Activated T-helper 2 cell treated with anti-CD3 and anti-CD28 coated beads, Interferon-gamma antibody, Interleukin-2, Interleukin-4, amounts not matched to agents 10 μg/mL and 5 μg/mL and 100 μg/mL, durations not matched to agents 14 hours and 24 hours and 36 hours (primary cell): ENCODE data around the gene CTRB1. TPM values are rescaled to one million over a fixed set of nuclear protein-coding genes. Genes with fewer than 3 reads are reported as not detected.
"Not testable (repeated sequence)": the region's sequence is repeated elsewhere in the genome, so short reads cannot be mapped to it uniquely, and the experiment has no call there.

Experiments used
- DNase-seq: peaks from one replicate; pipeline ENCODE4 v3.0.0; 2021; ENCODE audit warnings: low spot score
- H3K27ac Mint-ChIP-seq: one replicate; pipeline ENCODE4 v1.8.0; 2021; ENCODE audit warnings: mixed read lengths
- H3K27me3 Mint-ChIP-seq: one replicate; pipeline ENCODE4 v1.8.0; 2021; ENCODE audit warnings: low read depth, mixed read lengths
- H3K36me3 Mint-ChIP-seq: one replicate; pipeline ENCODE4 v1.8.0; 2021; ENCODE audit warnings: low read depth, mixed read lengths
- H3K4me1 Mint-ChIP-seq: one replicate; pipeline ENCODE4 v1.8.0; 2021; ENCODE audit warnings: low read depth, mixed read lengths
- H3K4me3 Mint-ChIP-seq: one replicate; pipeline ENCODE4 v1.8.0; 2021; ENCODE audit warnings: low read depth, mild to moderate bottlenecking, moderate library complexity, mixed read lengths
- H3K9me3 Mint-ChIP-seq: one replicate; pipeline ENCODE4 v1.8.0; 2021; ENCODE audit warnings: mixed read lengths
- intact Hi-C: fragments of 100-400 bp; cut with micrococcal nuclease; formaldehyde crosslinking; loops from one replicate; pipeline ENCODE4 v1.15.1; 2023
- total RNA-seq: library from RNA; stranded (reverse); gene quantifications from 2 replicates; pipeline ENCODE4 v1.2.3, GENCODE V29; 2022

Gene CTRB1
- total RNA-seq, 1 donor from 2014 or later: not detected

DNA sequence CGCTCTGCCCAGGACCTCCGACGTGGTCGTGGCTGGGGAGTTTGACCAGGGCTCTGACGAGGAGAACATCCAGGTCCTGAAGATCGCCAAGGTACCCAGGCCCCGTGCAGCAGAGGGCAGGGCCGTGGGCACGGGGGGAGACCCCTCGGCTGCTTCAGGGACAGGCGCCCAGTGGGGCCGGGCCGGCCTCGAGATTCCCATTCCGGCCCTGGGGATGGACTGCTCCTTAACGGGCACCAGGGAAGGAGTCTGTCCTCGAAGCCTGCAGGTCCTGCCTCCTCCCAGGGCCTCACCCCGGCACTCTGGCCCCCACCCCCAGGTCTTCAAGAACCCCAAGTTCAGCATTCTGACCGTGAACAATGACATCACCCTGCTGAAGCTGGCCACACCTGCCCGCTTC lies 4.3 kb downstream of the CTRB1 start:
- H3K36me3 Mint-ChIP-seq, intact Hi-C loops, H3K27ac Mint-ChIP-seq, H3K9me3 Mint-ChIP-seq, H3K4me3 Mint-ChIP-seq, DNase-seq, H3K27me3 Mint-ChIP-seq, H3K4me1 Mint-ChIP-seq: not testable (repeated sequence)

DNA sequence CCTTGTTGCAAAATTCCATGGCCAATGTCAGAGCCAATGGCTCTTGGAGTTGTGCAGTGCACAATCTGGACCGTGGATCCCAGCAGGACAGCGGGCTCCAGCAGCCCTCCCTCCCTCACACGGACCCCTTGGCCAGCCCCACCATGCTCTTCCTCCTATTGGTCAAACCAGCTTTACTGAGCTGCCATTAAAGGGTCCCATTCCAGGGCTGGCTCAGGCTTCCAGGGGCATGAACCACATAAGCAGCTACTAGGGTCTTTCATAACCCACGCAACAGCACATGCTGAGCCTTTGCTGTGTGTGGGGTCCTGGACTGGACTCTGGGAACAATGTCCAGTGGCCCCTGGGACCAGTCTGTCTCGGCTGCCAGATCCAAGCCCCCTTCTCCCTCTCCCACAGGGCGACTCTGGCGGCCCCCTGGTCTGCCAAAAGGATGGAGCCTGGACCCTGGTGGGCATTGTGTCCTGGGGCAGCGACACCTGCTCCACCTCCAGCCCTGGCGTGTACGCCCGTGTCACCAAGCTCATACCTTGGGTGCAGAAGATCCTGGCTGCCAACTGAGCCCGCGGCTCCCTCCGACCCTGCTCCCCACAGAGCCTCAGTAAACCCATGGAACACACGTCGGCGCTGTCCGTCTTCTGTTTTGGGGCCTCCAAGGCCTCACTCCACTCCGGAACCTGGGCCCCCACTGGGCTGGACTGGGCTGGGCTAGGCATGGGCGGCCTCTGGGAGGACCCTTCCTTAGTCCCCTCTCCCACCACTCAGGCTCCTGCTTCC lies 5.7 kb downstream of the CTRB1 start:
- peaks cover 1% of the 10 kb centered on the region for H3K4me1 Mint-ChIP-seq
- H3K36me3 Mint-ChIP-seq: no peaks in the 10 kb centered on the region
- no peaks in the 10 kb centered on the region for H3K9me3 Mint-ChIP-seq
- no peak overlapping the region for H3K27ac Mint-ChIP-seq
- no peaks in the 10 kb centered on the region for H3K27me3 Mint-ChIP-seq
- H3K4me3 Mint-ChIP-seq: no peak overlapping the region
- DNase-seq: no peak
- intact Hi-C loops: loop anchor here (2.0 kb wide), 1 partner anchor 18 kb away; the partner anchor contains the start of gene CTRB2

DNA sequence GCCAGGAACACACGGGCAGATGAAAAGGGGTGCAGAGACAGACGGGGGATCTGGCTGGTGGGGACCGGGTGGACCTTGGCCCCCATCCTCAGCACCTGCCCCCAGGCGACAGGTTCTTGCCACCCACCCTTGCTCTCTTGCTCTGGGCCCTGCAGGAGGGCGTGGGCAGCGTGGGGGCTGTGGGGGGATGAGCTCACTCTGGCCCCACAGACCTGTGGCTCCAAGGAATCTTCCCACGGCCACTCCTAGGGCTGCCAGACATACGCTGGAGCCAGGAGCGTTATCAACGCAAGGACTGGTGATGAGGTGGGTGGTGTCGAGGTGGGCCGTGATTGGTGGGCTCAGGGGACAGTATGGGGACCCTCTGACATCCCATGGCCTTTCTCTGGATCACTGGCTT lies 6.3 kb downstream of the CTRB1 start:
- Mint-ChIP-seq H3K36me3 (no peaks in the 10 kb centered on the region), H3K9me3 (no peaks in the 10 kb centered on the region)

DNA sequence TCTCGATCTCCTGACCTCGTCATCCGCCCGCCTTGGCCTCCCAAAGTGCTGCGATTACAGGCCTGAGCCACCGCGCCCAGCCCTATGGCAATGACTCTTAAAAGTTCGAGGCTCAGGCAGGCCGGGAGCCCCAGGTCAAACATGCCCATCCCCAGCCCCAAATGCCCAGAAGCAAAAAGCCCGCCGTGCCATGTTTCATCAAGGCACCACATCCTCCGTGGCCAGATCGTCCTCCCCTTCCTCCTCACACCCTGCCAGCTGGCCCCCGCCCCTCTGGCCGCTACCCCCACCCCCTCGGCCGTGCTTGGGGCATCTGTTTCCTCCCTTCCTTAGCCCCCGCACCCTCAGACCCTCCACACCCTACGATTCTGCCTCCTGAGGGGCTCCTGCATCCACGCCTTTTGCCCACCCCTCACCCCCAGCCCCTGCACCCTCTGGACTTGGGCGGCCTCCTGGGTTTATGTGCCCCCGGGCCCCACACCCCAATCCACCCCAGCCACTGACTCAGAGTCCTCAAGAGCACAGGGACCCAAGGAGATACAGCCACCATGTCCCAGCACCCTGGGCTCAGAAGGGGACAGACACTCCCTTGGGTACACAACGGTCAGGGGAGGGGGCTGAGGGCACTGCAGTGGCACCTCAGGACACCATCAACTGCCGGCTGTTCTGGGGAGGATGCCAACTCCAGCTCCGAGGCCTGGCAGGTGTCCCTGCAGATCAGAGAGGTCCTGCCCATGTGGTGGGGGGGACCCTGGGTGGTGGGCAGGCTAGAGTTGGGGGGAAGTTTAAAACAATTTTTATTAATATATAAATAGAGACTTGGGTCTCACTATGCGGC lies 7.1 kb downstream of the CTRB1 start:
- Mint-ChIP-seq H3K27ac (no peak overlapping the region), H3K4me1 (no peaks in the 10 kb centered on the region), H3K9me3 (no peaks in the 10 kb centered on the region), H3K36me3 (no peaks in the 10 kb centered on the region), H3K4me3 (no peak overlapping the region), H3K27me3 (no peaks in the 10 kb centered on the region)
- DNase-seq: no peak
- intact Hi-C loops: loop anchor here (2.0 kb wide), 1 partner anchor 19 kb away; the partner anchor contains the start of gene CTRB2

More for the DNA sequence above, 6.3 kb downstream of the CTRB1 start:
- H3K4me1 Mint-ChIP-seq: no peaks in the 10 kb centered on the region
- intact Hi-C loops: loop anchor here (2.0 kb wide), 1 partner anchor 18 kb away; the partner anchor contains the start of gene CTRB2
- H3K4me3 Mint-ChIP-seq: no peak overlapping the region
- no peak overlapping the region for H3K27ac Mint-ChIP-seq
- DNase-seq: no peak
- no peaks in the 10 kb centered on the region for H3K27me3 Mint-ChIP-seq

DNA sequence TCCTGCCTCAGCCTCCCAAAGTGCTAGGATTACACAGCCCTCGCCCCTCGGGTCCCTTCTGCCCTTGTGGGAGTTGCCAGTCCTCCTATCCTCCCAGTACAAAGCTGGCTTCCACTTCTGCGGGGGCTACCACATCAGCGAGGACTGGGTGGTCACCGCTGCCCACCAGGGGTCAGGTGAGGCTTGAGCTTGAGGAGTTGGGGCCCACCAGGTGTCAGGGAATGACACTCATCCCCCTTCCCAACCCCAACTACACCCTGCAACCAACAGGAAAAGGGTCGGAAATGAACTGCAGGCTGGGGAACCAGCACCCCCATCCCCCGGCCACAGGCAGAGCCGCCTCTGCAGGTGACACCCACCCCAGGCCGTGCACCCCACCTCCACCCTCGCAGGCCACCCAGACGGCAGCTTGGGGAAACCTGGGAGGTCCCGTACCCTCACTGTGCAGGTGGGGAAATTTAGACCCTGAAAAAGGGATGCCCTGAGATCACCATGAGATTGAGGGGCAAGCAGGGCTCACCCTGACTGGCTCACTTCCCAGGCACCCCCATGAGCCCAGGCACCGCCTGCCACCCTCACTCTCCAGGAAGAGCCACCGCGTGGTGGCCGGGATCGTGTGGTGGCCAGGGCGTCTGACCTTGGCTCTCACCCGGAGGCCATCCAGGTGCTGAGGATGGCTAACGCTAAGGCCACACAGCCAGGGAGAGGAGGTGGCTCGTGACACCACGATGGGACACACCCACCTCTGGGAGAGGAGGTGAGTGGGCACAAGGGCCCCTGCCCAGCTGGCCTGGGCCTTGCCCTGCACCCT lies 8.0 kb downstream of the CTRB1 start:
- Mint-ChIP-seq H3K27me3 (no peaks in the 10 kb centered on the region), H3K4me3 (no peak overlapping the region), H3K36me3 (no peaks in the 10 kb centered on the region), H3K4me1 (no peaks in the 10 kb centered on the region), H3K27ac (no peak overlapping the region), H3K9me3 (no peaks in the 10 kb centered on the region)
- DNase-seq: no peak
- intact Hi-C loops: no loop called here

DNA sequence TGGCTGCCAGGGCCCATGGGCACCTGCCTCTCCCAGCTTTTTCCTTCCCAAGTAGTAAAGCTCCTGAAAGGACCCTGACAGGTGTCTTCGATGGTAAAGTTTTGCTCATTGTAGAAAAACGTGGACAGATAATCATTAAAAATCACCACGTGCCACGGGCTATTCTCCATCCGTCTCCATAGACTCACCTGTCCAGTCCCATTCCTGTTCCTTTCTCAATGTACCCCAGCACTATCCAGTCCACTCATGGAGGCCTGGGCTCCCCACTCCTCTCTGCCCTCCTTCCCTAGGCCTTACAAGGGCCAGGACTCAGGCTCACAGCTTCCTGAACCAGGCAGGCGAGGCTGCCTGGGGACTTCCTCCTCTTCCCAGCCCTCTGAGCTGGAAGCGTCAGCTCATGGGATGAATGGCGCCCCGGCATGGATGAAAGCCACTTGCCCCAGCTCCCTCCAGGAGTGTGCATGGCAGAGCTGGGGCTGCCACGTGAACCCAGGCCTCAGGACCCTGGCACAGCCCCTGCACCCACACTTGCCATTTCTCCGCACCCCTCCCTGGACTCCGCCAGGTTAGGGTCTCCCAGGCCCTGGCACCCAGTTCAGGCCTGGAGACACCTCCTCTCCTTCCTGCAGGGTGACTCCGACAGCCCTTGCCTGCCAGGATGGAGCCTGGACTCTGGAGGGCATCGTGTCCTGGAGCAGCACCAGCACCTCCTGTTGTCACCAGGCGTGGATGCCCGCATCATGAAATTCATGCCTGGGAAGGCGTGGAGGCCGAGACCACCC lies 8.8 kb downstream of the CTRB1 start:
- DNase-seq: no peak
- no peak overlapping the region for H3K4me3 Mint-ChIP-seq
- no peaks in the 10 kb centered on the region for H3K27me3 Mint-ChIP-seq
- H3K9me3 Mint-ChIP-seq: no peaks in the 10 kb centered on the region
- H3K4me1 Mint-ChIP-seq: no peaks in the 10 kb centered on the region
- intact Hi-C loops: no loop called here
- no peak overlapping the region for H3K27ac Mint-ChIP-seq
- no peaks in the 10 kb centered on the region for H3K36me3 Mint-ChIP-seq

DNA sequence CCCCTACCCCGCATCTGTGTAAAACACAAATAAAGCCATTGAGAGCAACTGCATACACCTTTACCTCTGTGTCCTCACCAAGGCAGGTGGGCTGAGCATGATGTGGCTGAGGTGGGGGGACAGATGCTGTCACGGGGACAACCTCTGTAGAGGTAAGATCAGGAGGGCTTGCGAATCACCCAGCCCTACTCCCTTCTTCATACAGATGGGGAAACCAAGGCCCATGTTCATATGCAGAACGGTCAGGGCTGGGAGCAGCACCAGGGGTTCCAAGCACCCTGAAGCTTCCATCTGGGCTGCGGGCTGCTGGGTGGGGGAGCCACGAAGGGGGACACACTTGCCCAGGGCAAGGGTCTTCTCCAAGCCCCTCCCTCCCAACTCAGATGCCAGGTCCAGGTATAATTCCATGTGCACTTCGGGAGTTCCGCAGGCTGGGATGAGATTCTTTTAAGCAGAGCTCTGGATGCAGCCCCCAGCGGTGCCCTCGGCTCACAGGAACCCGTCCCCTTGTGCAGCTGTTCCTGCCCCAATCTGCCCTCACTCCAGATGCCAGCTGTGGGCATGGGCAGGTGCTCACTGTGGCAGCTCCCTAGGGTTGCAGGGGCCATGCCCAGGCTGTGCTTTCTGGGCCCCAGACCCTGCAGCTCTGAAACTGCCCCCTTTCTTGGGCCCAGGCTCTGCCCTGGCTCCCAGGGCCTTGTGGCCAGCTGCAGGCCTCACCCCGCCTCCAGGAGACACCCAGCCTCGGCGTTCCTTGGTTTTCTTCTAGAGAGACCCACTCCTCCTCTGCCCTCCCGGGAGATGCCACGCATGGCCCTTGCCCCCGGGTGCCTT lies 9.6 kb downstream of the CTRB1 start:
- Mint-ChIP-seq H3K9me3 (no peaks in the 10 kb centered on the region), H3K4me3 (no peak overlapping the region), H3K27me3 (no peaks in the 10 kb centered on the region), H3K27ac (no peak overlapping the region), H3K36me3 (no peaks in the 10 kb centered on the region), H3K4me1 (no peaks in the 10 kb centered on the region)
- no peak for DNase-seq
- intact Hi-C loops: no loop called here

DNA sequence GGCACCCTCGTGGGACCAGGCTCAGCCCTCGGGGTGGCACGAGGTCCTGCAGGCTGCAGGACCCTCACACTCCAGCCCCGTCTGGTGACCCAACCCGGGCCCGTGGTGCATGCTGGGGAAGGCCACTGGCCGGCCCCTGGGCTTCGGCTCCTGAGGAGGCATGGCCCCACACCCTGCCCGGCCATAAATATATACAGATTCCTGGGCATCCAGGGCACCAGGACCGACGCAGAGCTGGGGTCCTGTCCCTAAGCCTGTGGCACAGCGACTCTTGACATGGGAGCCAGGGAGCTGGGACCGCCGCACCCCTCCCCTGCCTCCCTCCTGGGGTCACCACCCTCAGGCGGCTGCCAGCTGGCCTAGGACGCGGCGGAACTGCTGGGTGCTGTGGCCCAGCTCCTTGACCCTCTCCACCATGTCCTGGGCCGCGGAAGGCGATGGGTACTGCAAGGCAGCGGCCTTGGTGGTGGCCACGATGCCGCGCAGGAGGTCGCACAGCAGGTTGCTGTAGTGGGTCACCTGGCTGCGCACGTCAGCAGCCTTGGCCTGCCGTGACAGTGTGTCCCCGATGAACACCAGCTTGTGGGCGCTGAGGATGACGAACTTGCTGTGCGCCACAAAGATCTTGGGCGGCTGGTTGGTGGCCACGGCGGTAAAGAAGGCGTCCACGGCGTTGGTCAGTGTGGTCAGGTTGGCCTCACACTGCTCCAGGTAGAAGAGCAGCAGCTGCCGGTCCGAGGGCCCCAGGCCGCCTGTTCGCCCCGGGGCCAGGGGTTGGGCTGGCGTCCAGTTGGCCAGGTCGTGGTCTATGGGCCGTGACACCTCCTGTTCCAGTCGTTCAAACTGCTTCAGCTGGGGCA lies 10.6 kb downstream of the CTRB1 start:
- Mint-ChIP-seq H3K4me3 (no peak overlapping the region), H3K27me3 (no peaks in the 10 kb centered on the region), H3K4me1 (no peaks in the 10 kb centered on the region), H3K27ac (no peak overlapping the region), H3K36me3 (no peaks in the 10 kb centered on the region), H3K9me3 (no peaks in the 10 kb centered on the region)
- DNase-seq: no peak
- intact Hi-C loops: loop anchor here (5.0 kb wide), 2 partner anchors 32 to 173 kb away; no protein-coding TSS in a partner anchor

DNA sequence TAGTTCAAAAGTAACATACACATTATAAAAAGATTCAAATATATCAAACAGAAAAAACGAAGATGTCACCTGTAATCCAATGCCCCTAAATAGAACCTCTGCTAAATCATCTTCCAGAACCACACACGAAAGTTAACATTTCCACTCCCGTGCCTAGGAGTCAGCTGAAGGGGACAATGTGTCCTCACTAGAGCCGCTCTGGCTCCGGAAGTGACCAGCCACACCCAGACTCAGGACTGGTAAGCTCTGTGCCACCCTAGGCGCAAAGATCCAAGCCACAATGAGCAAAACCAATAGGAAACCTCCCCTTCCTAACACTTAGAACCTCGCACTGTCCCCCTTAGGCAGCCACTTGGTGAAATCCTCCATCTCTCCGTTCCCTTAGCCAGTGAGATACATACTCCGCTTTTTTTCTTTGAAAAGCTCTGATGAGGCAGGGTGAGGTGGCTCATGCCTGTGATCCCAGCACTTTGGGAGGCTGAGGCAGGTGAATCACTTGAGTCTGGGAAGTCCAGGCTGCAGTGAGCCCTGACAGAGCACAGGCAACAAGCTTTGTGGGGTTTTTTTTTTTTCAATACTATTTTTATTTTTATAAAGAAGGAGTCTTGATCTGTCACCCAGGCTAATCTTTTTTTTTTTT lies 11.8 kb downstream of the CTRB1 start:
- no peak for DNase-seq
- Mint-ChIP-seq H3K36me3 (no peaks in the 10 kb centered on the region), H3K27me3 (no peaks in the 10 kb centered on the region), H3K4me3 (no peak overlapping the region), H3K9me3 (no peaks in the 10 kb centered on the region), H3K4me1 (no peaks in the 10 kb centered on the region), H3K27ac (no peak overlapping the region)
- intact Hi-C loops: loop anchor here (5.0 kb wide), 2 partner anchors 33 to 172 kb away; no protein-coding TSS in a partner anchor

DNA sequence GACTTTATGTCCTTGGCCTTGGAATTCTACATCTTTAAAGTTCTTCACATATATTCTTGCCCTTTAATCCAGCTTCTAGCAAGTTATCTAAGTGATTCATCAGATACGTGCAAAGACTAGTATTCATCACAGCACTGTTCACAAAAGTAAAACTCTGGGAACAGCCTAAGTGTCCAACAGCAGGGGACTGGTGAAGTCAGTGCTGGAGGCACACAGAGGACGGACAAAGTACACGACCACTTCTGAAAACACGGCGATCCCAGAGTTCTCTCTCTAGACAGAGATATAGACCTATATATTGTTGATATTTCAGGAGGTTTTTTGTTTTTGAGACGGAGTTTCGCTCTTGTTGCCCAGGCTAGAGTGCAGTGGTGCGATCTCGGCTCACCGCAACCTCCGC lies 12.8 kb downstream of the CTRB1 start:
- intact Hi-C loops: loop anchor here (5.0 kb wide), 2 partner anchors 34 to 171 kb away; no protein-coding TSS in a partner anchor
- H3K36me3 Mint-ChIP-seq: no peaks in the 10 kb centered on the region
- no peaks in the 10 kb centered on the region for H3K4me1 Mint-ChIP-seq

More for the DNA sequence above, 12.8 kb downstream of the CTRB1 start:
- no peaks in the 10 kb centered on the region for H3K27me3 Mint-ChIP-seq
- H3K27ac Mint-ChIP-seq: no peak overlapping the region
- no peak overlapping the region for H3K4me3 Mint-ChIP-seq
- DNase-seq: no peak
- H3K9me3 Mint-ChIP-seq: no peaks in the 10 kb centered on the region
